Stomach smooth muscle (tissue), 2 donors: Measurements from ENCODE around the gene SLC12A7.

Experiments used
- H3K27ac ChIP-seq: one replicate; pipeline ENCODE4 v1.7.0; 2013; ENCODE audit warnings: mild to moderate bottlenecking, low read length, inconsistent platforms
- H3K27me3 ChIP-seq, 2 donors: one replicate each; pipeline ENCODE4 v1.7.0; 2013; ENCODE audit warnings: low read length in 2 of 2; ENCODE audit not compliant: insufficient read depth in 2 of 2, control insufficient read depth in 1 of 2
- H3K36me3 ChIP-seq, 2 donors: one replicate each; pipeline ENCODE4 v1.7.0; 2013; ENCODE audit warnings: low read length in 2 of 2; ENCODE audit not compliant: control insufficient read depth in 2 of 2, insufficient read depth in 2 of 2
- H3K4me1 ChIP-seq: one replicate; pipeline ENCODE4 v1.7.0; 2013; ENCODE audit warnings: low read length; ENCODE audit not compliant: control insufficient read depth, insufficient read depth
- H3K4me3 ChIP-seq, 2 donors: one replicate each; pipeline ENCODE4 v1.7.0; 2013; ENCODE audit warnings: low read length in 2 of 2
- H3K9ac ChIP-seq, 2 donors: one replicate each; pipeline ENCODE4 v1.7.0; 2013; ENCODE audit warnings: low read length in 2 of 2, mild to moderate bottlenecking in 1 of 2
- H3K9me3 ChIP-seq, 2 donors: one replicate each; pipeline ENCODE4 v1.7.0; 2013; ENCODE audit warnings: low read length in 2 of 2; ENCODE audit not compliant: control insufficient read depth in 2 of 2
- donor health status: healthy.
- donor health status: Pancreatic carcinoma.

Gene SLC12A7

DNA sequence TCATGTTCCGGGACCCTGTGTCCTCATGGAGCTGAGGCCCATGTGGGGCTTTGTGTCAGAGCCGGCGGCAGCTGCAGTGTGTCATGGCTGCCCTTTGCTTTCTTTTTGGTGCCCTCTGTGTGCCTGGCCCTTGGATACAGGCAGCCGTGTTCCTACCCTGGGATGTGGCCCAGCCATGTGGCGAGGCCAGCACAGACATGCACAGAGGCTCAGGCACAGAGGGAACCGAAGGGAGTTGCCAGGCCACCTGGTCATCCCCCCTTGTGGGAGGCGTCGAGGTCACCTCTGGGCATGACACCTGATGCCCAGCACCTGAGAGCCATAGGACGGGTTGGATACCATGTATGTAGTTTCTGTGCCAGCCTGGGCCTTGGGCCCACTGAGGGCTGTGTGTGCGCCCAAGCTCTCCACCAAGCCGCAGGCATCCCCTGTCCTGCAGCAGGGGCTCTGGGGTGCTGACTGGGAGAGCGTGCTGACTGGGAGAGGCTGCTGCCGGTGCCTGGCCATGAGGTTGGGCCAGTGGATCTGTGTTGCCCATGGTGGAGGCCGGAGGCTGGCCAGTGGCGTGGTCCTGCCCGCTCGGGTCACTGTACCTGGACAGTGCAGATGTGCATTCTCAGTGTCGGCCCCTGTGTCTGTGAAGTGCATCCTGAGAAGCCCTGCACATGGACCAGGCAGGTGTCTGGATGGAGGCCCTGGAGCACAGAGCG lies 98.5 kb downstream of the SLC12A7 start:
- H3K4me1 ChIP-seq = peaks cover 12% of the 10 kb centered on the region
- H3K4me3 ChIP-seq = no peak overlapping the region
- H3K9ac ChIP-seq = no peak overlapping the region
- H3K27me3 ChIP-seq = peaks cover 19 to 27% of the 10 kb centered on the region in 2 donors
- no peaks in the 10 kb centered on the region for H3K36me3 ChIP-seq
- no peak overlapping the region for H3K27ac ChIP-seq
- H3K9me3 ChIP-seq = no peaks in the 10 kb centered on the region

GRCh38 chr5:1012900-1013237 lies 99.0 kb downstream of the SLC12A7 start:
- Histone ChIP-seq H3K9me3 (no peaks in the 10 kb centered on the region), H3K27me3 (peaks cover 19 to 30% of the 10 kb centered on the region in 2 donors), H3K9ac (no peak overlapping the region), H3K4me3 (no peak overlapping the region), H3K27ac (no peak overlapping the region), H3K4me1 (peaks cover 15% of the 10 kb centered on the region), H3K36me3 (no peaks in the 10 kb centered on the region)

DNA sequence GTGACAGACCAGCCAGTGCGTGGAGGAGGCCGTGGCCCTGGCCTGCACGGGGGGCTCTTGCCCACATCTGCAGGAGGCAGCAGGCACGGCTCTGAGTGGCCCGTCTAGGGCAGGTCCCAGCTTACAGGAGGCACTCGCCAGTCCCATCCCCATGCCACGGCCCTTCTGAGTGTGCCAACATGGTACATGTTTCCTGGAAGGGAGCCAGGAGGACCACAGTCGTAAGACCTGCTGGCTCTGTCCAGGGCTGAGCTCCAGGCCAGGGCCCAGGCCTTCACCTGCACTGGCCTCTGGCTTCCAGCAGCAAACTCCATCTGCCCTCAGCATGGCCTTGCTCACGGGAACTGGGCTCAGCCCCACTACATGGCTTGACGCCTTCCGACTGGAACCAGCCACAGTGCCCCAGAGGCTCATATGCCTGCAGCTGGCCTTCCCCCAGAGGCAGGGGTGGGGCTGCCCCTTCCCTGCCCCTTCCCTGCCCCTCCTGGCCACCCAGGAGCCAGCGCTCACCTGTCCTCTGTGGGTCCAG lies 99.5 kb downstream of the SLC12A7 start:
- no peak overlapping the region for H3K9ac ChIP-seq
- no peaks in the 10 kb centered on the region for H3K36me3 ChIP-seq
- H3K27me3 ChIP-seq = peaks cover 19 to 30% of the 10 kb centered on the region in 2 donors
- H3K27ac ChIP-seq = no peak overlapping the region
- no peak overlapping the region for H3K4me3 ChIP-seq
- H3K9me3 ChIP-seq = no peaks in the 10 kb centered on the region
- H3K4me1 ChIP-seq = peaks cover 15% of the 10 kb centered on the region

DNA sequence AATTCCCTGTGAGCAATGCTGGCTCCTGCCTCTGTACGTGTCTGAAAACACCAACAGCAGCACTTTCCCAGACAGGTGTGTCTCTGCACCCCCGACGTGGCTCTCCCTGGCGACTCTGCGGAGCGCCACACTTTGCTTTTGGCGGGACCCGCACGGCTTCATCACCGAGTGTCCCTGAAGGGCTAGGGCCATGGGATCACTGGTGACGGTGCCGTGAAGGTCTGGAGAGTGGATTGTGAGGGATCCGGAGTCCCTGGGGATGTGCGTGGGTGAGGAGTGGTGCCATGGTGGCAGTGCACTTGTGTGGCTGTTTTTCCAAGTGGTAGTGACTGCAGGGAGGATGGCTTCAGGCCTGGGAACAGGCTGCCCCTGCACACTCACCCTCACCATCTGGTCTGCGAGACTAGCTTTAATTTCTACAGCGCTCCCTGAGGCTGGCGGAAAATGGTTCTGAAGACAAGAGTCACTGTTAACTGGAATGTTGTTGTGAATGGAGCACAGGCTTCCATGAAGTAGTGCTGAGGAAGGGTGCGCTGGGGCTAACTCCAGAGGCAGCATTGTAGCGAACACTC lies 100.0 kb downstream of the SLC12A7 start:
- H3K9me3 ChIP-seq = no peaks in the 10 kb centered on the region
- H3K36me3 ChIP-seq = no peaks in the 10 kb centered on the region
- no peak overlapping the region for H3K27ac ChIP-seq
- peaks cover 15% of the 10 kb centered on the region for H3K4me1 ChIP-seq
- no peak overlapping the region for H3K4me3 ChIP-seq
- peaks cover 19 to 30% of the 10 kb centered on the region in 2 donors for H3K27me3 ChIP-seq
- H3K9ac ChIP-seq = no peak overlapping the region

DNA sequence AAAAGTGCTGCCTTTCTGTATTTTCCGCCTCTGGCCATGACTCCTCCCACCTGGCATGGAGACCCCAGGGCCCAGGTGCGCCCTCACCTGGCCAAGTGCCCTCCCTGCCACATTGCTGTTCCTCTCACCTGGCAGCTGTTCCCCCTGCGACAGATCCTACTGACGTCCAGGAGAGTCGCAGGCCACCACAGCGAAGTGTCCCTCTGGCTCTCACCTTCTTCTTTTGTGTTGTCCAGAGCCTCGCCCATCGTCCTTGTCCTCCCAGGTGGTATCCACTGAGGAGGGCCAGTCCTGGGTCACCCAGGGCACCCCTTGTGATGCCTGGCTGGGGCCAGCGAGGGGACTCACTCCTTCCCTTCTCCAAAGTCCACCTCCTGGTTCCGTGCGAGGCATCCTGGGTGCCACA lies 100.6 kb downstream of the SLC12A7 start:
- H3K36me3 ChIP-seq = no peaks in the 10 kb centered on the region
- H3K4me1 ChIP-seq = peaks cover 15% of the 10 kb centered on the region
- H3K27ac ChIP-seq = no peak overlapping the region
- H3K9me3 ChIP-seq = no peaks in the 10 kb centered on the region
- H3K4me3 ChIP-seq = no peak overlapping the region
- no peak overlapping the region for H3K9ac ChIP-seq
- H3K27me3 ChIP-seq = peaks cover 19 to 30% of the 10 kb centered on the region in 2 donors

GRCh38 chr5:1010641-1011046 lies 101.2 kb downstream of the SLC12A7 start:
- H3K27me3 ChIP-seq = peaks cover 19 to 31% of the 10 kb centered on the region in 2 donors
- H3K9ac ChIP-seq = no peak overlapping the region
- no peak overlapping the region for H3K4me3 ChIP-seq
- no peaks in the 10 kb centered on the region for H3K9me3 ChIP-seq
- H3K27ac ChIP-seq = no peak overlapping the region
- no peaks in the 10 kb centered on the region for H3K36me3 ChIP-seq
- peaks cover 18% of the 10 kb centered on the region for H3K4me1 ChIP-seq

DNA sequence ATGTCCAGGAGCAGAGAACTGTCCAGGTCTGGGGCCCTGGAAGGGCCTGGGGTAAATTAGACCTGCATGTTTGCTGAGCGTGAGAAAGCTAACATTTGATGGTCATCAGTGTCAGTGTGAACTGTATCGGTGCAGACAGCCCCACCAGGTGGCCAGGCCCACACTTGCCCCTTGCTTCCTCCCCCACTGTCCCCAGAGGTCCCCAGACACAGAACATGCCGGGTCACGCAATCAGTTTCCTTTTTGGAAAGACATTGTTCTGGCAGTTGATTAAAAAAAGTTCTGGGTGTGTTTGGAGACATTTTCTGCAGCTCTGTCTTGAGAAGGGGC lies 101.7 kb downstream of the SLC12A7 start:
- H3K27ac ChIP-seq = no peak overlapping the region
- H3K9ac ChIP-seq = no peak overlapping the region
- H3K9me3 ChIP-seq = no peaks in the 10 kb centered on the region
- H3K4me3 ChIP-seq = peak overlapping the region in 1 of 2 donors; percentile 64
- H3K27me3 ChIP-seq = peaks cover 19 to 36% of the 10 kb centered on the region in 2 donors
- no peaks in the 10 kb centered on the region for H3K36me3 ChIP-seq
- peaks cover 22% of the 10 kb centered on the region for H3K4me1 ChIP-seq

GRCh38 chr5:1009359-1010180 lies 102.3 kb downstream of the SLC12A7 start:
- peaks cover 19 to 38% of the 10 kb centered on the region in 2 donors for H3K27me3 ChIP-seq
- no peaks in the 10 kb centered on the region for H3K9me3 ChIP-seq
- no peaks in the 10 kb centered on the region for H3K36me3 ChIP-seq

GRCh38 chr5:1008451-1009358 lies 103.2 kb downstream of the SLC12A7 start, which contains the start of gene NKD2:
Gene NKD2 (plus strand): TSS chr5:1008802. CDS start chr5:1009058, 256 bp downstream.
- H3K4me1 ChIP-seq = peaks cover 31% of the 10 kb centered on the region
- peak within 1 kb of the TSS; percentile 19 to 64 for H3K4me3 ChIP-seq
- no peaks in the 10 kb centered on the region for H3K36me3 ChIP-seq
- peaks cover 19 to 38% of the 10 kb centered on the region in 2 donors for H3K27me3 ChIP-seq
- H3K9me3 ChIP-seq = no peaks in the 10 kb centered on the region
- no peak within 1 kb of the TSS for H3K27ac ChIP-seq
- H3K9ac ChIP-seq = no peak within 1 kb of the TSS

More at GRCh38 chr5:1009359-1010180, 102.3 kb downstream of the SLC12A7 start:
- Histone ChIP-seq H3K9ac (no peak overlapping the region), H3K27ac (no peak overlapping the region), H3K4me1 (peaks cover 27% of the 10 kb centered on the region), H3K4me3 (peak overlapping the region; percentile 19 to 64)
